Fibroblast of lung (primary cell): ENCODE results near the gene INF2.

ENCODE experiments used
- EZH2 ChIP-seq: IDR thresholded peaks from 2 replicates; pipeline ENCODE4 v1.5.1; 2012; ENCODE audit warnings: low read length, control low read depth, mild to moderate bottlenecking; ENCODE audit errors: missing control alignments
- TF ChIP-seq, protein P1 (sequence below), 2 donors: IDR thresholded peaks in 1 of 2; conservative IDR thresholded peaks in 1 of 2; 1 replicate in 1 of 2; 2 replicates in 1 of 2; pipeline ENCODE4 v1.5.1; 2011 to 2012; ENCODE audit warnings: low read length in 2 of 2, control low read depth in 1 of 2, inconsistent platforms in 1 of 2, low read depth in 1 of 2, mild to moderate bottlenecking in 1 of 2

GRCh38 chr14:104714066-104714465 is 24.6 kb downstream of the INF2 start:
- TF ChIP-seq, protein P1, sequence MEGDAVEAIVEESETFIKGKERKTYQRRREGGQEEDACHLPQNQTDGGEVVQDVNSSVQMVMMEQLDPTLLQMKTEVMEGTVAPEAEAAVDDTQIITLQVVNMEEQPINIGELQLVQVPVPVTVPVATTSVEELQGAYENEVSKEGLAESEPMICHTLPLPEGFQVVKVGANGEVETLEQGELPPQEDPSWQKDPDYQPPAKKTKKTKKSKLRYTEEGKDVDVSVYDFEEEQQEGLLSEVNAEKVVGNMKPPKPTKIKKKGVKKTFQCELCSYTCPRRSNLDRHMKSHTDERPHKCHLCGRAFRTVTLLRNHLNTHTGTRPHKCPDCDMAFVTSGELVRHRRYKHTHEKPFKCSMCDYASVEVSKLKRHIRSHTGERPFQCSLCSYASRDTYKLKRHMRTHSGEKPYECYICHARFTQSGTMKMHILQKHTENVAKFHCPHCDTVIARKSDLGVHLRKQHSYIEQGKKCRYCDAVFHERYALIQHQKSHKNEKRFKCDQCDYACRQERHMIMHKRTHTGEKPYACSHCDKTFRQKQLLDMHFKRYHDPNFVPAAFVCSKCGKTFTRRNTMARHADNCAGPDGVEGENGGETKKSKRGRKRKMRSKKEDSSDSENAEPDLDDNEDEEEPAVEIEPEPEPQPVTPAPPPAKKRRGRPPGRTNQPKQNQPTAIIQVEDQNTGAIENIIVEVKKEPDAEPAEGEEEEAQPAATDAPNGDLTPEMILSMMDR (conservative IDR thresholded peaks at IDR 0.05 in 1 of 2, IDR thresholded peaks at IDR 0.05 in 1 of 2; ENCODE audit: low read depth in 1 of 2, low read length in 2 of 2): no peak
- no peak for TF ChIP-seq EZH2
